Activated CD4-positive, CD25-positive, alpha-beta regulatory T cell treated with anti-CD3 and anti-CD28 coated beads, Interleukin-2, amount 50 U/mL, for 72 hours (primary cell): ENCODE measurements around the gene FBL.
A peak's percentile ranks its signal among the peaks of the same experiment; 100 is the strongest.
"Not testable (repeated sequence)": the region's sequence is repeated elsewhere in the genome, so short reads cannot be mapped to it uniquely, and the experiment has no call there.

Experiments used
- DNase-seq: peaks from one replicate; pipeline ENCODE4 v3.0.0; 2021

Gene FBL

DNA sequence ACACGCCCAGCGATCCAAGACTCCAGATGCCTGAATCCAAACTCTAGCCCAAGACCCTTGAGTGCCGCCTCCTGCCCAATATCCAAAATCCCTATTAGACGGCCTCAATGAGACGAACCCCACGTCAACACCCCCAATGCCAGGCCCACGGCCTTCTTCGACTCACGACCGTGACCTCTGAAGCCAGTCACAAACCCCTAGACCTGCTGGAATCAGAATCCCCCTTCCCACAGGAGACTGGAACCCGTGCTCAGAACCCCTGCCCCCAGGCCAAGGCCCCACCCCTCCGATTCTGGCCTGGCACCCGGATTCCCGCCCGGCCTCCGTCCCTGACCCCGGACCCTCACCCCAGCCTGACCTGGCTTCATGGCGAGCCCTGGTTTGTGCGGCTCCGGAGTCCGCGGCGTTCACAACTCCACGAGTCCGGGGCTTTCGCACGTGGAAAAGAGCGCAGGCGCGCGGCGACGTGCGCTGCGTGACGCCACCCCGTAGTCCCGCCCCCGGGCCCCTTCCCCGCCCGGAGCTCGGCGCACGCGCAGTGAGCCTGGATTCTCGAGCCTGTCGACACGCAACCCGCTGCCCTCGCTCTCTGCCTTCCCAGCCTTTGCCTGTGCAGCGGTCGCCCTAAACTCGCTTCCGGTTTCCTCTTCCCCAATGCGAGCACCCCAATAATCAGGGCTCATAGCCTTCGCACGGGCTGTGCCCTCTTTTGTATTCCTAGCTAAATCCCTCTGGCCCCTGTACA lies at the start of gene FBL:
FBL (minus strand) TSS at position 447 of the 745 bp plus-strand sequence; CDS start at position 368, 79 bp downstream.
- peak; percentile 100 for DNase-seq

DNA sequence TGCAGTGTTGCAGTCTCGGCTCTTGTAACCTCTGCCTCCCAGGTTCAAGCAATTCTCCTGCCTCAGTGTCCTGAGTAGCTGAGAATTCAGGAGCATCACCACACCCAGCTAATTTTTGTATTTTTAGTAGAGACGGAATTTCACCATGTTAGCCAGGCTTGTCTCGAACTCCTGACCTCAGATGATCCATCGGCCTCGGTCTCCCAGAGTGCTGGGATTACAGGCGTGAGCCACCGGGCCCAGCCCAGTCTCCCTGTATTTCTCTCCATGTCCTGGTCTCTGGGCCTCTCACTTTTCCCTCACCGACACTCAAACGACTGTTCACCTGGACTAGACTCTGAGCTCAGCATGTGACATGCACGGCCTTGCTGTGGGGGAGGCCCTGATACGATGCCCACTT lies 48.9 kb upstream of the FBL start:
- DNase-seq = not testable (repeated sequence)

DNA sequence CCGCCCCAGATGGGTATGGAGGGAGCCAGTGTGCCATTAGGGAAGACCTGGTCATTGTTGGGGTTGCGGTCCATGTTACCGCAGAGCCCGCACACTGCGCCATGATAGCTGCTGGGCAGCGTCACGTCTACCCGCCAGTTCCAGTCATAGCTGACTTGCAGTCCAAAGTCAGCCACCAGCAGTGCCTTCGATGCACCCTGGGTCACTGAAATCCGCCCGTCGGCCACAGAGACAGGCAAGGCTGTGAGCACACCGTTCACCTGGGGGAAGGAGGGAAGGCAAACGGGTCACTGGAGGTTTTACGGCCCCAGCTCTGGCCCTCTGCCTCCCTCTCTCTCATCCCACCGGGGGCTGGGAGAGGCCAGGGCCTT lies 48.0 kb upstream of the FBL start:
- DNase-seq = not testable (repeated sequence)

DNA sequence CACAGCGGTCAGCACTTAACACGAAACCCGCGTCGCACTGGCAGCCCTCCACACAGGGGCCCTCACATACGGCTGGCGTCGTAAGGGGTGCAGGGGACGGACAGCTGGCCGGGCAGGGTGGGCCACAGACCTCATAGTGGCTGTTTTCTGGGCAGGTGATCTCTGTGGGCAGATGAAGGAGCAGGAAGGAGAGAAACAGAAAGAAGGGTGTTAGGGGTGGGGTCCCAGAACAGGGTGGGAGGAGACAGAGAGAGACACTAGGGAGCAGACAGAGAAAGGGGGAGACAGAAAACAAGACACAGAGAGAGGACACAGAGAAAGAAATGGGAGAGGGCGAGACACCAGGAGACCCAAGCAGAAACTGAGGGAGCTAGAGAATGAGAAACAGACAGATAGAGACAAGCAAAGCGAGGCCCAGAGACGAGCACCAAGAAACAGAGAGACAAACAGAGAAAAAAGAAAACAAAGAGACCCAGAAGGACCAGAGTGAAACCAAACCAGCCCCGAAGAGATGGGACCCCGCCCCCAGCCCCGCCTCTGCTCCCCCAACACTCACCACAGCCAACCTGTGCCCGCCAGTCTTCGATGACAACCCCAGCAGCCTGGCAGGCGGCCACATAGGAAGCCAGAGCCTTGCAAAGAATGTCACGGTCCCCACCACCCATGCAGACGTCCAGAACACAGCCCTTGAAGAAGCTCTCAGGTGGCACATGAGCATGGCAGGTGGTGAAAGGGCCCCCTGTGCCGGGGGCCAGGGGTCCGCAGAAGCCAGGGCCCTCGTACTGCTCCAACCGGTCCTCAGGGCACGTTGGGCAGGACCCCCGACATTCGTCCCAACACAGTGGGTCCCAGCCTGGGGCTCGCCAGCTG lies 47.4 kb upstream of the FBL start:
- peak; percentile 19 for DNase-seq

DNA sequence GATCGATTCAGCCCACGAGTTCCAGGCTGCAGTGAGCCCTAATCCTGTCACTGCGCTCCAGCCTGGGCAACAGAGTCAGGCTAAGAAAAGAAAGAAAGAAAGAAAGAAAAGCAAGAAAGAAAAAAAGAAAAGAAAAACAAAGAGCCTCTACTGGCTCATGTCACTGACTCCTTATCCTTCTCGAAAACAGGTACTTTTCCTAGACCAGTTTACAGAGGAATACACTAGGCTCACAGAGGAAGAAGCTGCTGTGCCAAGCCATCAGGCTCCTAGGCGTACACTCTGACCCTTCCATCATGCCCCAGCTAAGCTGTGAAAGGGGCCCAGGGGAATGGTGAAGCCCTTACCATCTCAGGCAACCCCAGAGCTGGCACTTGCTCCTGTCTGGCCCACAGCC lies 46.3 kb upstream of the FBL start:
- not testable (repeated sequence) for DNase-seq

DNA sequence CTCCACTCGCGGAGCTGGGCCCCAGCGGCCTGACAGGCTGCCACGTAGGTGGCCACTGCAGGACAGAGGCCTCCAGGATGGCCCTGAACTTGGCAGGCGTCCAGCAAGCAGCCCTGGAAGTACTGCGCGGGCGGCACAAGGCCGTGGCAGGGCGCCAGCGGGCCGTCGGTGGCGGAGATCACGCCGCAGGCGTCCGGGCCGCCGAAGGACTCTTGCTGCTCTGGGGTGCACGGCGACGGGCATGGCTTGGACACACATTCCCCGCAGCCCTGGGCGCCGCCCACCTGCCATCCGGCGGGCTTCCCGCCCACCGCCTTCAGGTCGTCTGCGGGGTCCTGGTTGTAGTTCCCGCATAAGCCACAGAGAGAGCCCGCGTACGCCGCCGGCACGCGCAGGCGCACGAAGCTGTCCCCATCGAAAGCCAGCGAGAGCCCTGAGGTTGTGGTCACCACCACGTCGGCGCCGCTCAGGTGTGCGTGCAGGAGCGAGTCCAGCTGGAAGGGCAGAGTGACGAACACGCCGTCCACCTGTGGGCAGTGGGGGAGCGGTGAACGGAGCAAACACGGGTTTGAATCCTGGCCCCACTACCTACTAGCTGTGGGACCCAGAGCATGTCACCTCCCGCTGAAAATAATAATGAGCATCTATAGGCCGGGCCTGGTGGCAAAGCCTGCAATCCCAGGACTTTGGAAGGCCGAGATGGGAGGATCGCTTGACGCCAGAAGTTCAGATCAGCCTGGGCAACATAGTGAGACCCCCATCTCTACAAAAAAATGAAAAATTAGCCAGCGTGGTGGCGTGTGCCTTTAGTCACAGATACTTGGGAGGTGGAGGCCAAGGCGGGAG lies 45.7 kb upstream of the FBL start:
- DNase-seq = peak; percentile 44

DNA sequence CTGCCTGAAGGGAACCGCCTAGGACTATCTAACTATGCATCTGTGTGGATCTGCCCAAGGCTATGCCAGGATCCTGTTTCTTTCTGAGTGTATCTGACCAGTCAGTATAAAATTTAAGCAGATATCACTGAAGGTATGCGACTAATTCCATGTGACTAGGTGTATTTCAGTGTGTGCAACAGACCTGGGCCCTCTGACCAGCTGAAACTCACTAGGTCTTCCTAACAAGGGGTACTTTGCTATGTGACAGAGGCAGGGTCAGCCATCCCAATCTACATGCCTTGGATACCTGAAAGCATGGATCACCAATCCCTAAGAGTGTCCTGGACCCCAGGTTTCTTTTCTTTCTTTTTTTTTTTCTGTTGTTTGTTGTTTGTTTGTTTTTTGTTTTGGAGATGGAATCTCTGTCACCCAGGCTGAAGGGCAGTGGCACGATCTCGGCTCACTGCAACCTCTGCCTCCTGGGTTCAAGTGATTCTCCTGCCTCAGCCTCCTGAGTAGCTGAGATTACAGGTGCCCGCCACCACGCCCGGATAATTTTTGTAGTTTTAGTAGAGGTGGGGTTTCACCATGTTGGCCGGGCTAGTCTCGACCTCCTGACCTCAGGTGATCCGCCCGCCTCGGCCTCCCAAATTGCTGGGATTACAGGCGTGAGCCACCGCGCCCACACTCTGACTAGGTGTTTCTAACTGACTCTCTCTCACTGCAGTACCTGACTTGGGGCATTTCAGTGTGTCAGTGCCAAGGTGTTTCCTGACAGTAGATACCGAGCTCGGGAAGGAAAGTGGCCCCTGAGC lies 44.8 kb upstream of the FBL start:
- DNase-seq = no peak

DNA sequence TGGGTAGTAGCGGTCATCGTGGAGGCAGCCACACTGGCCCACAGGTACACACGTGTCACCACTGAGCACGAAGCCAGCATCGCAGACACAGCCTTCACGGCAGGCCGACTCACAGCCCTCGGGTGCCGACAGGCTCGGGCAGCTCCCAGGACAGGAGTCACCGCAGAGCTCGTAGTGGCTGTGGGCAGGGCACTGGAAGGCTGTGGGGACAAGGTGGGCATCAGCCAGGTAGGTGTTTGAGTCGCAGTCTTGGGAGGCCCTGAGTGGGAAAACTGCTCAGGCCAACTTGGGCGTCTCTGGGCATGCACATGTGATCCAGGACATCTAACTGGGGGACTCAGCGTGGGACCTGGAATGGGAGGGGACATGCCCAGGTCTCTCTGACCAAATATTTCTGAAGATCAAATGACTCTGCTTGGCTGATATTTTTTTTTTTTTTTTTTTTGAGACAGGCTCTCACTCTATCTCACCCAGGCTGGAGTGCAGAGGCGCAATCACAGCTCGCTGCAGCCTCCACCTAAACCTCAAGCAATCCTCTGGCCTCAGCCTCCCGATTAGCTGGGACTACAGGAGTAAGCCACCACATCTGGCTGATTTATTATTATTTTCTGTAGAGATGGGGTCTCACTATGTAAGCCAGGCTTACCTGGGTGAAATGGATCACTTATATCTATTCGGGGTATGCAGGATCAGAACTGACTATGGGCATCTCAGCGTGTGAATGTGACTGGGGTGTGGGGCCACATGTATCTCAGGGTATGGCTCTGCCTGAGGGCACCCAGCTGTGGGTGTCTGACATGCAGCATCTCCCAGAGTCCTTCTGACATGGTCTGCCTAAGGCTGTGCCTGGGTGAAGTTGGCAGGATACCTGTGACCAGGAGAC lies 43.9 kb upstream of the FBL start:
- not testable (repeated sequence) for DNase-seq

DNA sequence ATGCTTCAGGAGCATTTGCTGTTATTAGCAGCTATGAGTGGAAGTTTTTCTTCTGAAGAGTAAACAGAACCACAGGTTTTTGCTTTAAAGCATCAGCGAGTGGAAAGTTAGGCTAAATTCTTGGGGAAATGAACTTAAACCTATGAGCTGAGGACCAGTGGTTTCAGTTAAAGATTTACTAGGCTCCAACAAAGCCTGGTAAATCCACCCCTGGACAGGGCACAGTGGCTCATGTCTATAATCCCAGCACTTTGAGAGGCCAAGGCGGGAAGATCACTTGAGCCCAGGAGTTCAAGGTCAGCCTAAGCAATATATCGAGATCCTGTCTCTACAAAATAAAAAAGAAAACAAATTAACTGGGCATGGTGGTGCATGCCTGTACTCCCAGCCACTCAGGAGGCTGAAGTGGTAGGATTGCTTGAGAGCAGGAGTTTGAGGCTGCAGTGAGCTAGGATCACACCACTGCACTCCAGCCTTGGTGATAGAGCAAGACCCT lies 41.3 kb upstream of the FBL start:
- not testable (repeated sequence) for DNase-seq

- not testable (repeated sequence) for DNase-seq
Measured at GRCh38 chr19:39885821-39886554, 39.8 kb upstream of the FBL start.

GRCh38 chr19:39884721-39885120 lies 38.5 kb upstream of the FBL start:
- not testable (repeated sequence) for DNase-seq

GRCh38 chr19:39882645-39883044 lies 36.5 kb upstream of the FBL start:
- not testable (repeated sequence) for DNase-seq

DNA sequence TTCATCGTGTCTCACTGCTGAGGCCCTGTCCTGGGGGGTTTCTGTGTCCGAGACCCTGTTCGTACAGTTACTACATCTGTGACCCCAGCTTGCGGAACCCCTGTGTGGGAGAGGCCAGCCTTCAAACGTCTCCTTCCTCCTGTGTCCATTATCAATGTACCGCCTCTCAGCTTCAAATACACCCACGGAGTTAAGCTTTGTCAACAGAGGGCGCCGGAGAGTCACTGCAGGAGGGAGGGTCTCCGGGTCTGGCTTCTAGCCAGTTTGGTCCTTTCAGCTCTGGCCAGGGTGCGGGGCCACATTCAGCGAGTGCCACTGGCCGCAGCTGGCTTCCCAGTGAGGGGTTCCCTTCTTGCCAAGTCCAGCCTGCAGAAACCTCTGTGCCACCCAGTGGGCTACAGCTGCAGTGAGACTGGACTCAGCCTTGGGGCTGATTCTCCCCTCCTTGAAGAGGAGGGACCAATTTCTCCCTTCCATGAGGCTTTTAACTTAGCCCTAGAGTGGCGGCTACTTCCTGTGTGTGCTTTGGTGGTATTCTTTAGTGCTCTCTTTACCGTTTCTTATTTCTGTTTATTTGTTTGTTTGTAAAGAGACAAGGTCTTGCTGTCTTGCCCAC lies 35.4 kb upstream of the FBL start:
- not testable (repeated sequence) for DNase-seq

- not testable (repeated sequence) for DNase-seq
Measured at GRCh38 chr19:39880241-39880640, 34.1 kb upstream of the FBL start.

DNA sequence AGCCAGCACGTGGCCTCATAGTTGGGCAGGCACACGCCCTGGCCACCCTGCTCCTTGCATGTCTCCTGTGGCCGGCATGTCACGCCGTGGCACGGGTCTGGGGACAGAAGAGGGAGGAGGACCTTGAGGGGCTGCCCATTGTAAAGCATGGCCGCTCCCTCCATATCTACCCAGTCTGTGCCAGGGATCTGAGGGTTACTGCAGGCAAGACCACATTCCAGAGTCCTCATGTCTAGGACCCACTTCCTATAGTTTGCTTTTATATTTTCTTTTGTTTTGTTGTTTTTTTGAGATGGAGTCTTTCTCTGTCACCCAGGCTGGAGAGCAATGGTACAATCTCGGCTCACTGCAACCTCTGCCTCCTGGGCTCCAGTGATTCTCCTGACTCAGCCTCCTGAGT lies 33.6 kb upstream of the FBL start:
- not testable (repeated sequence) for DNase-seq

- DNase-seq = not testable (repeated sequence)
Measured at GRCh38 chr19:39878866-39879265, 32.7 kb upstream of the FBL start.

DNA sequence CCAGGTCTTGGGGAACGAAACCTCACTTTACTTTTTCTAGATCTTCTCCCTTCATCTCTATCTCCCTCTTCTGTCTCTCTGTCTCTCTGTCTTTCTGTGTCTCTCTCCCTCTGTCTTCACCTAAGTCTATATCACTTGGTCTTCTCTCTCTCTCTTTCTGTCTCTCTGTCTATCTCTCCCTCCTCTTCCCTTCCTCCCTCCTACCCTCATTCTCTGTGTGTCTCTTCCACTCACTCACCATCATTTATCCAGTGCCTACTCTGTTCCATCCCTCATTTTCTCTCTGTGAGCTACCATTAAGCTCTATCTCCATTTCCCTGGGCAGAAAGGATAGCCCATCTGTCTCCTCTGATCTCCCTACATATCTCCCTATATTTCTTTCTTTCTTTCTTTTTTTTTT lies 32.2 kb upstream of the FBL start:
- DNase-seq = no peak

GRCh38 chr19:39877982-39878381 lies 31.8 kb upstream of the FBL start:
- not testable (repeated sequence) for DNase-seq

DNA sequence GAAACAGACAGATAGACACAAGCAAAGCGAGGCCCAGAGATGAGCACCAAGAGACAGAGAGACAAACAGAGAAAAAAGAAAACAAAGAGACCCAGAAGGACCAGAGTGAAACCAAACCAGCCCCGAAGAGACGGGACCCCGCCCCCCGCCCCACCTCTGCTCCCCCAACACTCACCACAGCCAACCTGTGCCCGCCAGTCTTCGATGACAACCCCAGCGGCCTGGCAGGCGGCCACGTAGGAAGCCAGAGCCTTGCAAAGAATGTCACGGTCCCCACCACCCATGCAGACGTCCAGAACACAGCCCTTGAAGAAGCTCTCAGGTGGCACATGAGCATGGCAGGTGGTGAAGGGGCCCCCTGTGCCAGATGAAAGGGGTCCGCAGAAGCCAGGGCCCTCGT lies 31.3 kb upstream of the FBL start:
- not testable (repeated sequence) for DNase-seq

- not testable (repeated sequence) for DNase-seq
Measured at GRCh38 chr19:39876486-39876885, 30.3 kb upstream of the FBL start.
